ENCODE data around the gene CPNE1.

Gene CPNE1

DNA sequence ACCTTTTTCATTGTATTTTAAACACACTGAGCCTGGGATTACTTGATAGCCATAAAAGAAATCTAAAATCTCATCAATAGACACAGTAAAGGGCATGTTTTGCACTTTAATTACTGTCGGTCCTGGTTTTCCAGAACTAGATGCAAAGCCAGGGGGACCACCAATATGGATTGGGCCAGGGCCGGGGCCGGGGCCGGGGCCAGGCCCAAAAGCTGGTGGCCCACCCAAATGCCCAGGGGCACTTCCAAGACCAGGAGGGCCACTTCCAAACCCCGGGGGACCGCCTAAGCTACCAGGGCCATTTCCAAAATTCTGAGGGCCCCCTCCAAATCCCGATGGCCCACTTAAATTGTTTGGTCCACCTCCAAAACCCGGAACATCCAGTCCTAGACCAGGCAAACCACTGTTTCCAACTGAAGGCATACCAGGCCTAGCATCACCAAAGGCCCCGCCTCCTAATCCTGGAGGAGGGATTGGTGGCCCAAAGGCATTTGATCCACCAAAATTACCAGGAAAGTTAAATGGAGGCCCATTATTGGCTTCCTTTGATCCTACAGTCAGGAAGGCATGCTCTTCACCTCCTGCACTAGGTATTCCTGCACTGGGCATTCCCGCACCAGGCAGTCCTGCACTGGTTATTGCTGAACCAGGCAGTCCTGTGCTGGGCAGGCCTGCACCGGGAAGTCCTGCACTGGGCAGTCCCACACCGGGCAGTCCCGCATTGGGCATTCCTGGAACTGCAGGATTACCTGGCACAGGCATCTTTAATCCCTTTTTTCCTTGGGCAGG, 11.9 kb downstream of the CPNE1 start:
- DNase-seq, result no peak

DNA sequence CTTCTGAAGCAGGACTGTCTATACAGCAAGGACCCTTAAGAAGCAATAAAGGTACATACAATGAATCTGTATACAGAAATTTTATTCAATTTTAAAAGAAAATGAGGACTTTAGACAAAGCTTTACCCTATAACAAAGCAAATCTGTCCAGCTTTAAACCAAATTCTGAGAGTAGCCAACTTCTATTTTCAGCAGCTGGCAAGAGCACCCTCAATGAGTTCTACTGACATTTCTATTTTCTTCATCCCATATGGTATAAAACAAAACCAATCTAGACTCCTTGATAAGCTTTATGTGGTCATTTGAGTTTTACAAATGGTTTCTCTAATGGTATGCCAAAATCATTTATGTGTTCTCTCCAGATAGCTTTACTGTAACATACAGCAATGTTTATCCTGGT, 12.7 kb downstream of the CPNE1 start:
- DNase-seq, result no peak

DNA sequence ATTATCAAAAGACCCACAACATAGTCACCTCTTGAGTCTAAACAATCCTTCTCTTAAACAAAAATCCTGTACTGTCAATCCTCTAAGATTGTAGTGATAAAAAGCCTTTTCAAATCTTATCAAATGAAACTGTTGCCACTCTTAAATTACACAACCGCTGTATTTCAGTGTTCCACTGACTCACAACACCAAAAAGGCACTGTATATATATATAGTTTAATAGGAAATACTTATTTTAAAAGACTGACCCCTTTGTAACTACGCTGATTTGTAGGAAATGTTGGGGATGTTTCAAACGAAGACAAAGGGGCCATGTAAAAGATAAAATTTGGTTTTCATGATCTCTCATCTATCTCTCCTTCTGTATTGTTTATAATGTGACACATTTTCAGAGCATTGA, 14.1 kb downstream of the CPNE1 start:
- no peak for DNase-seq

DNA sequence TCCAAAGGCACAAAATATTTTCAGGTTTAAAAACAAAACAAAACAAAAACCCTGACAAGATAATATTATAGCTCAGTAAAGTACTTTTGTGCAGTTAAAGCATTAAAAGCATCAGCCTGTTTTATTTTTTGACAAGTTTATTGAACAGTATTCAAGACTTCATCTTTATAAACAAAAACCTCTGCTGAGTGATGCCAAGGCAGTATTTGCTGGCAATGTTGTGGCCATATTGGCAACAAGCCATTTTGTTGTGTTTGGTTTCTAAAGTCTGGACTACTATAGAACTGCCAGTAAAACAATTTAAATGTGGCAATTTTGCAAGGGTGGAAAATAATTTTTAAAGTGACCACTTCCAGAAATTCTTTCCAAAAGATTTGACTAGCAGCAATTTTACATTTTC, 15.9 kb downstream of the CPNE1 start:
- no peak for DNase-seq

DNA sequence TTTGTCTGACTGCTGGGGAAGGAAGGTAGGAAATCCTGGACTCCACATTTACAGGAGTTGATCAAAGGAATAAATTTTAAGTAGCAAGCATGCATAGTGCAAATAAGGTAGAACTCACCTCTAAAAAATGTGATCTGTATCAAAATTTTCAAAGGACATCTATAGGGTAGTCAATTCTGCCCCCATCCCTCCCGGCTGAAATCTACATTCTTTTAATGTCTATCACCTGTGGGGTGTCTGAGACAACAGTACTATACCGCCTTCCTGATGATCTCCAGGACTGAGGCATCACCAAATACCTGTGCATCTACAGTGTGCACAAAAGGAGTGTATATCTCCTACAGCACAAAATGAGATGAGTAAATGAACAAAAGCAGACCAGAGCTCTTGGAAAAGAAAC, 19.9 kb downstream of the CPNE1 start:
- DNase-seq, result no peak

DNA sequence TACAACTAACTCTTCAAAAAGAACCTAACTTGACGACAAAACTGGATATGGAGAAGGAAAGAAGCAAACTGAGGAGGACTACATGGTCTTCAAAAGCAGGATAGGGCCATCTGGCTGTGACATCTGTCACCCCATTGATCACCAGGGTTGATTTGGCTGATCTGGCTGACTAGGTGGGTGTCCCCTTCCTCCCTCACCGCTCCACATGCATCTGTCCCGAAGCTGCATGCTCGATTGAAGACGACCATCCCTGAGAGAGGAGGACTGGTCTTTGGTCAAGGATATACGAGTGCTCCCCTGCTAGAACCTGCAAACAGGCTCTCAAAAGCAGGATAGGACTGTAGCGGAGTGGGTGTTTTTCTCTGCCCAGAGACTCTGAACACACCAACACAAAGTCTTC, 21.7 kb downstream of the CPNE1 start:
- no peak for DNase-seq

DNA sequence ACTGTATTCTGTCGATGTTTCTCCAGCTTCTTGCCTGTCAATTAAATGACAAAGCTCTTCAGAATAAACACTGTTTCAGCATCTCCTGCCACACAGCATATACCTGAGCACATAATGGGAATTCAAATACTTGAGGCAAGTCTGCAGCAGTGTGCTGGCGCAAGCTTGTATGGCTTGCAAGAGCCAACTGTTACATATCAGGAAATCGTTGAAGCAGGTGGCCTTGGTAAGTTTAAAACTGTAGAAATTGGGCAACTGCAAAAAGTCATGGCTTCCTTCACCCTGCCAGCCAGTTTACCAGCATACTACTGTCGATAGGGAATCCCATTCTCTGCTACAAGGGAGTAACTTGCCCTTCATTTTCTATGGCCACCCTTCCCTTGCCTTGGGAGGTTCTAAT, 23.0 kb downstream of the CPNE1 start:
- no peak for DNase-seq

DNA sequence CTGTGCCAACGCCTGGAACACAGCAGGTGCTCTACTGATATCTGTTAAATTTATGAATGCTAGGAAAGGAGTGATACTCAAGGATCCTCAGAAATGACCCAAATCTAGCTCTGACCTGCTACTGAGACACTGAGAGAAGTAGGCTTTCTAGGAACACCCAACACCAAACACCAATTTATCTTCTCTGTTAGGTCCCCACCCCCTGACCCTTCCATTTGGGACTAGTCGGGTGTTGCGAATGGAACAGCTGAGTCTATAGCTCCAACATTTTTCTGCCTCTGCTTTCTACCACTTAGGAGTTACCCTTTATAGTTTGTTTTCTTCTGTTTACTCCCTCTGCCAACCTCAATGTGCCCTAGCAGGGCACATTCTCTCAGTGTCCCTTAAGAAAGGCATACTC, 24.0 kb downstream of the CPNE1 start:
- DNase-seq, result no peak

DNA sequence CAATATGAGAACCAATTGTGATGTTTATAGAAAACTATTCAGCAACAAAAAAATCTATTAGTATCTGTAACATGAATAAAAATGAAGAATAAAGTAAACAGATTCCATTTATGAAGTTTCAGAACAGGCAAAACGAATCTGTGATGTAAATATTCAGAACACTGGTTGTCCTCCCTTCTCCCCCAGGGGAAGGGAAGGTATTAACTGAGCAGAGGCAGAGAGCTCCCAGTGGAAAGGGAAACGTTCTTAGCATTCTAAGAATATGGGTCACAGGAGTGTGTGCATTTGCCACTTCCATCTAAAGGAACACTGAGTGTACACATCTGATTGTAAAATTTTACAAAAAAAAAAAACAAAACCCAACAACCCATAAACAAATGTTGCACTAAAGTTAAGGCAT, 25.9 kb downstream of the CPNE1 start:
- no peak for DNase-seq

DNA sequence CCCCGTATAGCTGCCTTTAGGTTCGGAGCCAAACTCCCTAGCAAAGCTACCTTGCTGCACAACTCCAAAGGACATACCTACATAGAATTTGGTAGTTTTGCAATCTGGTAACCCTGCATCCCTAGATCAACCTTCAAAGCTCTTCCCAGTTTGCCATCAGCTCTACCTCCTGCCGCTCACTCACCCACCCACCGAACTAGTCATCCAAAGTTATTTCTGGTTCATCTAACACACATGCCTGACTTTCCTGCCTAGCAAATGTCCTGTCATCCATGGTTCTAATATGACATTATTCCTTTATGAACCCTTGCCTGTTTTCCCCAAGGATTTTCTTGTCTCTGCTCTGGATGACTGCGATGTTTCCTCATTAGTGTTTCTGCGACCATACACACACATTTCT, 27.4 kb downstream of the CPNE1 start:
- no peak for DNase-seq

DNA sequence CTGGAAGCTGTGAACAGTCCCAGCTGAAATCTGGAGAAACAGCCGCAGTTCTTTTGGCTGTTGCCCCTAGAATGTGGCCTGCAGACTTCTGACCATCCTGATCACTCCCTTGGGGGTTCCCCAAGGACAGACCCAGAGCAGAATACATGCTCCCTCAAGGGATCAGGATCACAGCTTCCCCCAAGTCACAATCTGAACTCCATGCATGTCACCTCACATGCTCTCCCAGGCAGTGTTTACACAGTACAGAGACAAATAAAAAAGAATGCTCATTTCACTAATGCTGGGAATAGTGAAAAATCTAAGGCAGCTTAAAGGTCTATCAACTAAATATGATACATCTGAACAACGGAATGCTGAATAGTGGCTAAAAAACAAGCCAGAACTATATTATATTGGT, 28.6 kb downstream of the CPNE1 start:
- no peak for DNase-seq

DNA sequence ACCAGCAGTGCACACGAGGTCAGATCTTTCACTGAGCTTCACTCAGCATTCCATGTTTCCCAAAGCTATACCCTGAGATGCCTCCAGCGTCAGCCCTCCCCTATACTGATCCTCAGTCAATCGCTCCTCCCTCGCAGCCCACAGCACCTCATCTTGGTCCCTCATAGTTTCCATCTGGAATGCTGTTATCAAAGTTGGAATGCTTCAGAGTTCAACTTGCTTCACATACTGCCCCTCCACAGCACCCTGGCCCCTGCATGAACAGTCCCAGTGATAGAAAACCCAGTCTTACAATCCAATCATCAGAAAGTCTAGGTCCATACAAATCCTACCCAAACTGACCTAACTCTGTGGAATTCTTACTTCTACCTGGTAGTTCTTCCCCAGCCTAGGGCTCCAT, 29.0 kb downstream of the CPNE1 start:
- DNase-seq, result no peak

DNA sequence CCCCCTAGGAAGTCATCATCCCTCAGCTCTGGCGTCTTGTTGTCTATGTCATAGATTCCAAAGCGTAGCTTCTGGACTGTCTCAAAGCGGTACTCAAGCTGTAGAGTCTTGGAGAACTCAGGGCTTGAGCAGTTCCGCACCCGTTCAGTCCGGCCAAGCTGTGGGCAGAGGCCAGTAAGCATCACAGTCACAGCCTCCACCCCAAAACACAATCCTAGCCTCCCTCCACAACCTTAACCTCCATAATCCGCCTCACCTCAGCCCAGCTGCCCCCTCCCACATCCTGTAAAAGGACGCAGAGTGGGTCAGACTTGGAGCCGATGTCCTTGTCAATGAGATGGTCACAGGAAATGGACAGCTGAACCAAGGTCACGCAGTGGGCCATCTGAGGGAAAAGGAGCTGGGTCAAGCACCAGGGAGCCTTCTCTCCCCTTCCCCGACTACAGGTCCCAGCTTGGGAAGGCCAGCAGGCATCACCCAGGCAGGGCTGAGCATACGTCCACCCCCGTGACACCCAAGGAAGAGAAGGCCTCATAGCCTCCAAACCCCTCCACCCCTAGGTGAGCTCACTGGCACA, 32.1 kb downstream of the CPNE1 start:
- no peak for DNase-seq

DNA sequence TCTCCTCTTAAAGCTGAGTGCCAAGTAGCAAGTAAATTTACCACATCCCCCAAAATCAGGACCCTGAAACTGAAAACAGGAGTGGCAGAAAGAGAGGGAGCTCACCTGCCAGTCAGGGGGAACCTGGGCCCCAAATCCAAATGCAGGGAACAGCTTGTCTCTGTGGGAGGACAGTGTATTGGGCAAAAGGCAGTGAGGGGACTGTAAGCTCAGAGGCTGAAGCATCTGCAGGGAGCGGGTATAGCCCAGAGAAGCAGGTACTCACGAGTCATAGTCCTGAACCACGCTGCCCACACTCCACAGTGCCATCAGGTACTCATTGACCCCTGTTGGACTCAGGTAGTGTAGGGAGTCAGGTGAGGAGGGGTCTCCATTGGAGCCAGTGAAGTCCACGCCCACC, 34.1 kb downstream of the CPNE1 start:
- no peak for DNase-seq

DNA sequence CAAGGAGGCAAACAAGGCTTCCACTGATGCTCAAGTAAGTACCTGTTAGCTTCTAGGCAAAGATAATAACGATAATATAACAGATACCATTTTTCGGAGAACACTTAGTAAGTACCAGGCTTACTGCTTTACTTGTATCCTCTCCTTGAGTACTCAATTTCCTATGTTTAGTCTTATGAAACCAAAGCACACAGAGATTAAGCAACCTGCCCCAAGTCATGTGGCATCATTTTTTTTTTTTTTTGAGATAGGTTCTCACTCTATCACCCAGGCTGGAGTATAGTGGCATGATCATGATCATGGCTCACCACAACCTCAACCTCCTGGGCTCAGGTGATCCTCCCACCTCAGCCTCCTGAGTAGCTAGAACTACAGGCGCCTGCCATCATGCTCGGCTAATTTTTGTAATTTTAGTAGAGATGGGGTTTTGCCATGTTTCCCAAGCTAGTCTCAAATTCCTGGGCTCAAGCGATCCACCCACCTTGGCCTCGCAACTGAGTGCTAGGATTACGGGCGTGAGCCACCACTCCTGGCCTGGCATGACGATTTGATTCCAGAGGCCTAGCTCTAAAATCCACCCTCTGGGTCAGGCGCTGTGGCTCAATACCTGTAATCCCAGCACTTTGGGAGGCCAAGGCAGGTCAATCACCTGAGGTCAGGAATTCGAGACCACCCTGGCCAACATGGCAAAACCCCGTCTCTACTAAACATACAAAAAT, 35.1 kb downstream of the CPNE1 start:
- DNase-seq, result no peak

DNA sequence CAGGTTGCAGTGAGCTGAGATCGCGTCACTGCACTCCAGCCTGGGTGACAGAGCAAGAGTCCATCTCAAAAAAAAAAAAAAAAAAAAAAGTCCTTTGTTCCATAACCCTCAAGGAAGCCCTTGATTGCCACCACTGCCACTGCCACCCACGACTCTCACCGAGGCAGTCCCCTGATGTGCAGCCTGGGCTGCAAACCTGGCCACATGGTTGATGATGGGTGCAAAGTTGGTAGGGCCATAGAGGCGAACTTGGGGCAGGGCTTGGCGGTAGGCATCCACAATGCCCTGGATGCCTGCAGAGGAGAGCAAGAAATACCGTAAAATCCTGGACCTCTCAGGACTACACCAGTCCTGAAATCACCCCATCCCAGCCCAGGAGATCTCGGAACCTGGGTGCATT, 37.6 kb downstream of the CPNE1 start:
- DNase-seq, result no peak

DNA sequence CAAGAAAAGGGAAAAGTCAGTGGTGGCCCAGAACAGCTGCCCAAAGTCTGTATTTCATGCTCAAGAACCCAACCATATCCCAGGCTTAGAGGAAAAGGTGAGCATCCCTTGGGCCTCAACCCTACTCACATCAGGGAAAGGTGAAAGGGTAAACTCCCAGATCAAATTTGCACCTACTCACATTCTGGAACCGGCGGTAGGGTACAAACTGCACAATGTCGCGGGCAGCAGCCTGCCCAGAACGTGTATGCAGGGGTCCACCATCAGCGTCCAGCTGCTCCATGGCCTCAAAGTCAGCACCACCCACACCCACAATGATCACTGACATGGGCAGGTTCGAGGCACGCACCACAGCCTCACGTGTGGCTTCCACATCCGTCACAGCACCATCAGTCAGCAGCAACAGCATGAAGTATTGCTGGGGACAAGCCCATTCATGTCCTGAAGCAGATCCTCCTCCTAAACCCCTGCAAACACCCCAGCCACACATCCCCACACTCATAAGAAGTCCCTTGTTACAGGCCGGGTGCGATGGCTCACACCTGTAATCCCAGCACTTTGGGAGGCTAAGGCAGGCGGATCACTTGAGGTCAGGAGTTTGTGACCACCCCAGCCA, 38.2 kb downstream of the CPNE1 start:
- DNase-seq, result no peak

DNA sequence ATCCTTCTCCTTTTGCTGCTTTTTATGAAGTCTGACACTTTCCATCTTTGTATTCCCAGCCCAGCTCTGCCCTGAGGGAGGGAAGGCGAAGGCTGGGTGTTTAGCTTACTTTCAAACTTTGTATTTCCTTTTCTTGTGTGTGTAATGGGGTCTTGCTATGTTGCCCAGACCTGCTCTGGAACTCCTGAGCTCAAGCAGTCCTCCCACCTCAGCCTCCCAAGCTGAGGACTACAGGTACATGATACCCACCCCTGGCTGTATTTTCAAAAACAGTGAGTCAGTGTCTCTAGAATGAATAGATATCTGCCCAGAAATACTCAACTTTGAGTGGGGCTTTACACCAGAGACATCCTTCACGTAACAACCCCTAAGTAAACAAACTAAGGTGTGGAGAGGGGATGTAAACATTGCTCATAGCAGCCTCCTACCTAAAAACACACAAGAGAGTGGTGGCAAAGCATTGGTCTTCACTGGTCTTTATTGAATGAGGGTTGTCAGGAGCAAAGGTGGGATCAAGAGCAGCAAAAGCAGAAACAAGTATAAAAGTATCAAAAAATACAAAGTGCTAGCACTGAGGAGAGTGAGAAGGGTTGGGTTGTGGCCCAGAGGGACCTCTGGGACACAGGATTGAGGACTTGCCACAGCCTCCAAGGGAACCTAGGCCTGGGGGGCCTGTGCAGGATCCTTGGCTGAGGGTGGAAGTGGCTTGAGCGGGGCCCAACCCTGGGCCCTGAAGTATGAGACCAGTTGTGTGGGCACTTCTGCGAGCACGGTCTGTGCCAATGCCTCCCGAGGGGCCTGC, 38.9 kb downstream of the CPNE1 start:
- DNase-seq, result no peak

DNA sequence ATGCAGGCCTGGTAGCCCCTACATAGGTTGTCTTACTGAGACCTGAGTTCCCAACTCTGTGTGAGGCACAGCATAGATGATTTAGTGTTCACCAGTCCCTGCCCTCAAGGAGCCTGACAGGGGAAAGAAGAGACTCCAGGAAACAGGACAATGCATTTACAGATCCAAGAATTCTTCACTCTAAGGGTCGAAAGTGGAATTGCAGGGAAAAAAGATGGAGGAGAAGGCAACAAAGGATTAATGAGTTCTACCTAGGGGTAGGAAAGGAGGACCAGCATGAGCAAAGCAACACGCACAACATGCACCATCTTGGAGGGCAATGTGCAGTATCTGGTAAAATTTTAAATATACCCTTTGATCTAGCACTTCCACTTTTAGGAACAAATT, 43.1 kb downstream of the CPNE1 start:
- no peak for DNase-seq

DNA sequence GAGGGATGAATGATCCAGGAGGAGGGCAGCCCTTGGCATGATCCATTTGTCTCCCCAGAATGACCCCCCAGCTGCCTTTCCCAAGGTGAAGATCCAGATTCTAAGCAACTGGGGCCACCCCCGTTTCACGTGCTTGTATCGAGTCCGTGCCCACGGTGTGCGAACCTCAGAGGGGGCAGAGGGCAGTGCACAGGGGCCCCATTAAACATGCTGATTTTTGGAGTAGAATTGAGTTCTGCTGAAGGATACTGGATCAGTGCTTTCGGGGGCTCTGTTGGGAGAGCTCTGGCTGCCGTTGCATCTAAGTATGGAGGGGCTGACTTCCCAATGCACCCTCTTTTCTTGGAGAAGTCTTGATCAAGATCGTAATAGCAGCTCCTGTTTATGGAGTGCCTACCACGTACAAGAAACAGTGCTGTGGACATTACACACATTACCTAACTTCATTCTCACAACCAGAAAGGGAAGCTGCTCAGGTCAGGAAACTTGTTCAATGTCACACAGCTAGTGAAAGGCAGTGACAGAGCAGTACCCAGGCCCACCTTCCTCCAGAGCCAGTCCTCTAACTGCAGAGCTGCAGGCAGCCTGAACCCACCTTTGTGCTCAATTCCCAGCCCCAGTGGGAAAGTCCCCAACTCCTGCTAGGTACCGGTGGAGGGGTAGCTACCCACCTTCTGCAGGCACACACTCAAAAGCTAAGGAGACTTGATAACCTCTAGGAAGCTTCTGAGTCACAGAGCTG, 43.7 kb downstream of the CPNE1 start:
- no peak for DNase-seq

DNA sequence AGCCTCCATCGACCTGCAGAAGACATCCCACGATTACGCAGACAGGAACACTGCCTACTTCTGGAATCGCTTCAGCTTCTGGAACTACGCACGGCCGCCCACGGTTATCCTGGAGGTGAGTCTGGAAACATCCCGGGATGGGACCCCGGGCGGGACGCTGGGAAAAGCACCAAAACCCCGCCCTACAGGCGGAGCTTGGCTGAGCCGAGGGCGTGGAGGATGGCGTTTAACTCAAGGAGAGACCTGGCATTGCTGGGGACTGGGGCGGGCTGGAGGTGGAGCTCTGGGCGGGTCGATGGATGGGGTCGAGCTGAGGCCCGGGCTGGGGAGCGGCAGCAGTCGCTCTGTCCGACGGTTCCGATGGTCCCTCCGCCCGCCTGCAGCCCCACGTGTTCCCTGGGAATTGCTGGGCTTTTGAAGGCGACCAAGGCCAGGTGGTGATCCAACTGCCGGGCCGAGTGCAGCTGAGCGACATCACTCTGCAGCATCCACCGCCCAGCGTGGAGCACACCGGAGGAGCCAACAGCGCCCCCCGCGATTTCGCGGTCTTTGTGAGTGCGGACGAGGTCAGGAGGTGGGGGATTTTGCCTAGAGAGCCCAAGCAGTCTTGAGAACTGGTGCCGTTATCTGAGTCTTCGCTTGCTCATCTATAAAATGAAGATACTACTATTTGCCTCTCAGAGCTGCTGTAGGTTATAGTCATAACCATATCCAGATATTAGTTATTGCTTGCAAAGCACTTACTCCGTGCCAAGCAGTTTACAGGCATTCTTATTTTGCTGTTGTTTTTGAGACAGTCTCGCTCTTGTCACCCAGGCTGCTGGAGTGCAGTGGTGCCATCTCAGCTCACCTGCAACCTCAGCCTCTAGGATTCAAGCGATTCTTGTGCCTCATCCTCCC, 45.3 kb downstream of the CPNE1 start:
- DNase-seq, result peak; percentile 62
